Measurements from ENCODE around the gene PKD1L1.
"Not testable (repeated sequence)": the region's sequence is repeated elsewhere in the genome, so short reads cannot be mapped to it uniquely, and the experiment has no call there.

PKD1L1 gene

DNA sequence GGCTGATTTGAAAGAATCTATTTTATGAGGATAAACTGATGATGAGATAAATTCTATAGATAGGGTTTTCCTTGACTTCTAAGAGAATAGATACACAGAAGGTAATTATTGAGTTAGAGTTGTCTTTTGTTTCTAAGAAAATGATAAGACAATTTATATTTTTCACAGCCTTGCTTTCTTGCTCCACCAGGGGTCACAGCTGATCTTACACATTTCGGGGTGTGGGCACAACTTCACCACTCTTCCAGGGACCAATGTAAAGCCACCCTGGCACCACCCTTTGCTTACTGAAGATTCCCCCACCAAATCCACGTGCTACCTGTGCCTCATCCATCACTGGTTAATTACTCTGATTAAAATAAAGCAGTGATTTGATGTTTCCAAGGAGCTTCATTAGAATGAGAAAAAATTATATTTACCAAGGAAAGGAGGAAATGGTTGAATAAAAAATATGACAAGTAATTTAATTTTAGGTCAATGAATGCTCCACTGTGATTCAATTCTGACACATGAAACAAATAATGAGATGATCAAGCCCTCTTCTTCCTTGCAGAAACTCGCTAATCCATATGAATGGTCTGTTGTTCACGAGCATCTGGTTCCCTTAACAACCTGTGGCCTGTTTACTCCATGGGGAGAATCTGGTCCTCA, 189.1 kb downstream of the PKD1L1 start:
- no peak for DNase-seq

DNA sequence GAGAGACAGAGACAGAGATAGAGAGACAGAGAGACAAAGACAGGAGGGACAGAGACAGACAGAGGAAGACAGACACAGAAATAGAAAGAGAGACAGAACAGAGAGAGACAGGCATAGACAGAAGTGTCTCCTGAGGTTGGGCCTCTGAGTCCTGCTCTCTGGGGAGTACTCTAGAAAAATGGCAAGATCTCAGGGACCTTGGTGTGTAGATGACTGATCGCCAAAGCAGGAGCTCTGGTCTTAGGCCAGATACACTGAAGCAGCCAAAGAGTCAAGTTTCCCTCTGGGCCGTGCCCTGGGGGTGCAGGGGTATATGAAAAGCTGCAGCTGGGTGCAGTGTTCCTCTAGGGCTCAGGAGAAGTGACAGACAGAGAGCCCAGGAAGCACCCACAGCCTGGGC, 189.7 kb downstream of the PKD1L1 start:
- DNase-seq: no peak

DNA sequence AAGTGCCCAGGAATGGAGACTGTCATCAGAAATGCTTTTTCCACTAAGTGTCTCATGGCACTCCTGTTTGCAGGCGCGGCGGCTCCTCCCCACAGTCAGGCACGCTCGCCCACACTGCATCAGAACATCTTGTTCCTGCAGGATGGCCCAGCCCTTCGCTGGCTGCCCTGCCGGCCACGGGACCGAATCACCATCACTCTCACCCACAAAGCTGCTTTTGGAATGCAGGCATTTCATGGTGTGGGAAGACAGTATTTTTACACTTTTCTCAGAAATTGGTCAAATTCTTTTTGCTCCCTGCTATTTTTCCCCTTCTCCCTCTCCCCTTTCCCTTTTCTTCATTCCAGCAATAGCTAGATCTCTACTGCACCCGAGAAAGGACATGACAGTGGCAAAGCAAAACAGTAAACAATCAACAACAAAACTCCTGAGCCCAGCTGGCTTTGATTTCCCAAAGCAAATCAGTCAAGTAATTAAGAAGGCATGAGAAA, 190.3 kb downstream of the PKD1L1 start:
- DNase-seq: no peak

DNA sequence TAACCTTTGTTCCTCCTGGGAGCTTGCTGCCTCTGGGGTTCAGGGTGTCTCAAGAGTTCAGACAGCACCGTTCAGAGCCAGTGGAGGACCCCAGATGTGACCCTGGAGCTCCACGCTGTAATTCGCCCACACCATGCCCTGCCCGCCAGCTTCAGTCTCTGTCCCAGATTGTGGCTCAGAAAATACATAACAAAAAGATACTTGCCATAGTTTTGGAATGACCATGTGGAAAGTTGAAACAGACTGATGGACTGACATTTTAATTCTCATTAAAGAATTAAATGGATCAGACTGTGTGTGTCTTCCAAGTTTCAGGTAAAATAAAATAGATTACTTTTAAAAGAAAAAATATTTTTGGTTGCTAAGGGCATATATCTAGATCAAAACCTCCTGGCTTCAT, 191.6 kb downstream of the PKD1L1 start:
- no peak for DNase-seq

DNA sequence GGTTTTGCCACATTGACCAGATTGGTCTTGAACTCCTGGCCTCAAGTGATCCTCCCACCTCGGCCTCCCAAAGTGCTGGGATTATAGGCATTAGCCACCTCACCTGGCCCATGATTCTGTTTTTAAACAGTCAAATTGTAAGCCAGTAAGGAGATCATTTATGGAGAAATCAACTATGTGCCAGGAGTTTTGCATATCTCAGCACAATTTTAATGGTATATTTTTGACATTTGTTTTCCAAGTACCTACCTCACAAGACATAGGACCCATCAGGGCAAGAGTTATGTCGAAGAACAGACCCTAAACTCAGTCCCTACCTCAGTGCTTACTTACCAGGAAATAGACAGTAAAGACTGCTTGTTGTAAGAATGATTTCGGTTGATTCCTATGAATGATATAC, 193.0 kb downstream of the PKD1L1 start:
- DNase-seq: no peak

DNA sequence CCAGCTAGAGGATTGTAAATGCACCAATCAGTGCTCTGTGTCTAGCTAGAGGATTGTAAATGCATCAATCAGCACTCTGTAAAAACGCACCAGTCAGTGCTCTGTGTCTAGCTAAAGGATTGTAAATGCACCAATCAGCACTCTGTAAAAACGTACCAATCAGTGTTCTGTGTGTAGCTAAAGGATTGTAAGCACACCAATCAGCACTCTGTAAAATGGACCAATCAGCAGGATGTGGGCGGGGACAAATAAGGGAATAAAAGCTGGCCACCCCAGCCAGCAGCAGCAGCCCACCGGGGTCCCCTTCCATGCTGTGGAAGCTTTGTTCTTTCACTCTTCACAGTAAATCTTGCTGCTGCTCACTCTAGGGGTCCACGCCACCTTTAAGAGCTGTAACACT, 196.5 kb downstream of the PKD1L1 start:
- DNase-seq: not testable (repeated sequence)

DNA sequence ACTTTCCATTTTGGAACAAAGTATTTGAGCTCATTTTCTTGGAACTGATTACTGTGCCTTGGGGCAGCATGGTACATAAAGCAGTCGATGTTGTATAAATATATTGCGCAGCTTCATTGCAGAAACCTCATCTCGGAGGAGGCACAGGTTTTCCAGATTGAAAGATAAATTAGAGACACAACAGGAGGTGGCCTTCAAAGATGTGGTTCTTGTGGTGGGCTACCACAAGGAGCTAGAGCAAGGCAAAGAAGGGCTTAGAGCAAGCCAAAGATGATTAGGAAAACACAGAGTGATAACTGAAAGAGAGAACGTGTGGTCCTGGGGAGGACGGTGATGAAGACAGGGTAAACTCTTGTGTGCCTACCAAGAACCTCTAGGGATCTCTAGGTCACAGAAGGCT, 197.2 kb downstream of the PKD1L1 start:
- no peak for DNase-seq

DNA sequence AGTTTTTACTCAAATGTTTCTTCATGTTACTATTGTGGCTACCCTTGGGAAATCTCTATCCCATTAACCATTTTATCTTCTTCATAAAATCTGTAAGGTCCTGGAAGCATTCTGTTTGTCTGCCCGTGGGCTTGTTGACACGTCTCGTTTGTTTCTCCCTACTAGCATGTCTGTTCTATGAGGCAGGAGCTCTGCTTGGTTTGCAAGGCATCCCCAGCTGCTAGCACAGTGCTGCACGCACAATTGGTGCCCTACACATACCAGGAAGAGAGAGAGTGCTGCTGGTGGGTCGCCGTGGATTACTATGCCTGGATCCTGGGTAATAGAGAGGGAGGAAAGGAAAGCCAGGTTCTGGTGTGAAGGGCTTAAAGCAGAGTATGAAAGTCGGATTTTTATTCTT, 200.2 kb downstream of the PKD1L1 start:
- no peak for DNase-seq

DNA sequence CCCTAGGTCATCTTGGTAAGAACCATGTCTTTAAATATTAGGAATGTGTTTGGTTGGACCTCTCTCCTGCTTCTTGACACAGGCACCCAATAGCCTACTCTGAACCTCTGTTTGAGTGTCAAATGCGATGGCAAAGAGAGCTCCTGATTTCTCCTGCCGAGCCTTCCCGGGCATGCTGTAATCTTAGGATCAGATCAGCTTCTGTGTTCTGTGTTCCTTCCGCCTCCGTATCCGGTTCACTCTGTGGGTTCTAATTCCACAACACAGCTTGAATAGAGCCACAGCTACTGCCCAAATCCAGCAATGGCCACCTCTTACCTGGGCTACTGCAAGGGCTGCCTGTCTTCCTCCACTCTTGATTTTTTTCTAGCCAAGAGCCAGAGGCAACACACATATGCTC, 201.1 kb downstream of the PKD1L1 start:
- no peak for DNase-seq

DNA sequence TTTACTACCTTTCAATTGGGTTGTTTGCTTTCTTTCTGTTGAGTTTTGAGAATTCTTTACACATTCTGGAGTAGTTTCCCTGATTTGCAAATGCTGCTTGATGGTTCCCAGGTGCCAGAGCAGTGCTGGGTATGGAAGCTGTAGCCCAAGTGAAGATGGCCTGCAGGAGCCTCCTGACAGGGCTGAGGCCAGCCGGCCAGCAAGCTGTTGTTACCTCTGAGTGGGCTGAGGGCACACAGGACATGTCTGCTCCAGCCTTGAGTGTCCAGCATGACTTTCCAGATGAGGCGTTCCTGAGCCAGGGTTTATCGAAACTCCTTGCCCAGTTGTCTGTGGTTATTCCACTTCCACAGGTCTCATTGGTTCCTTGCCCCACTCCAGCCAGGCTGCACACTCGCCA, 201.8 kb downstream of the PKD1L1 start:
- no peak for DNase-seq

DNA sequence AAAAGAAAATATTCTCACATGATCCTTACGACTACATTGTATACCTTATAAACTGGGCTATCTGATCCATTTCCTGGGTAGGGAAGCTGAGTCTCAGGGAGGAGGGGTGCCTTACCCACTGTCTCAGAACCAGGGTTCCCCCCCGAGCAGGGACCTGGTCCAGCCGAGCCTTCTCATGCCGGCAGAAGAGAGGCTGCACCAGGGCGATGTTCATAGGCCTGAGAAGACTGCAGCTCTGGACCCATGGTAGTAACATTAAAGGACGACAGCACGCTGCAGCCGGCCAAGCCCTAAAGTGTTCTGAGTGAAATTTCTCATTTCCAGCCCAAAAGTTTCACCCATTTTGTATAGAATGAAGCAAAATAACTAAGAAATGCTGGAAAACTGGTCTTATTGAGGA, 203.4 kb downstream of the PKD1L1 start:
- no peak for DNase-seq

DNA sequence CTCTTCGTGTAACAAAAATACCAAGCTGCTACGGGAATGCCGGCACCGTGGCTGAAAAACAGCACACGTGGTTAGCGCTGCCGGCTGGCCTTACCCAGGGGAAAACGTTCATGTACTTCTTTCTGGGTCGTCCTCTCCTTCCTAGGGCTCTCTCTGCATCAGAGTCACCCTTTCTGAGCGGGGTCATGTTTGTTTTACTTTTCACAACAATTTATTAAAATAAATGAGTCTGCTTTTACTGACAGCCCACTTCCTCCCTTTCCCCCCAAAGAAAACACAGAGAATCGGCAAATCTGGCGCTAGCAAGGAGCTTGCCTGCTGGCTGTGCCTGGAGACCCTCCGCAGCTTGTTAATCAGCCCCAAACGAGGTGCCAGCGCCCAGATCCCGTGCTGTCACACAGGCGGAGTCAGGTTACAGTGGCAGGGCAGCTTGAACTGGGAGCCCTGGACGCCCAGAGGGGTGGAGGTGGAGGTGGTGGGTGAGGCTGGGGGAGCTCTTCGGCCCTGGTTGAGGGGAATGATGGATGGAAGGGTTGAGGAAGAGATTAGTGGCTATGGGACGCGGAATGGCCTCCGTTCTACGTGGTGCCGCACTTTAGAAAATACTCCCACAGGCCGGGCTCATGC, 204.2 kb downstream of the PKD1L1 start:
- DNase-seq: no peak

DNA sequence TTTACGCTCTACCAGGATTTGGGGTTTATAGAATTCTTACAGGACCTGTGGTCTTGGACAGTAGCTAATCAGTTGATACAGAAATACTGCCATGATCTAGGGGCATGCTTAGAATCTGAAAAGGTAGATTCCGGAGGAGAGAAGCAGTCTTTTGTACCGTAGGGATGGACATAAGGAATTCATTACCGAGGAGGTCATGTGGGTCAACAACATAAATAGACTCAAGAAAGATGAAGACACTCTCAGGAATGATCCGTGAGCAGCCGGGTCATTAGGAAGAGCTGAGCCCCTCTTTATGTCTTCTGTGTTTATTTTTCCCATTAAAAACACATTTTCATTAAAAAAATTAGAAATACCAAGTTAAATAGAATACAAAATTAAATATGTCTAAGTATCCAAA, 206.3 kb downstream of the PKD1L1 start:
- DNase-seq: no peak

DNA sequence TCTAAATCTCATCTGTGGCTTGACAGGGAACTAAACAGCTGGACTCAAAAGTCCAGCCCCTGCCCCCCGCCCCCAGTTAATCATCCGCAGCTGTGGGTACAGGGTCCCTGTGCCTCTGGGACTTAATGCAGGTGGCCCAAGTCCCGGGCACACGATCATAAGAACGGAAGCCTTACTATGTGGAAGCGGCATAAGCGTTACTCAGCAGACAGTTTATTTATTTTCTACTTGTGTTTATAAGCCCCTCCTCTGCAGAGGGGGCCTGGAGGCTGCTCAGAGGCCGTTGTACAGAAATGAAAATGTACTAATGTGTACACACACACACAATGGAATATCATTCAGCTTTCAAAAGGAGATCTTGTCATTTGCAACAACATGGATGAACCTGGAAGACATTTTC, 208.4 kb downstream of the PKD1L1 start:
- no peak for DNase-seq

DNA sequence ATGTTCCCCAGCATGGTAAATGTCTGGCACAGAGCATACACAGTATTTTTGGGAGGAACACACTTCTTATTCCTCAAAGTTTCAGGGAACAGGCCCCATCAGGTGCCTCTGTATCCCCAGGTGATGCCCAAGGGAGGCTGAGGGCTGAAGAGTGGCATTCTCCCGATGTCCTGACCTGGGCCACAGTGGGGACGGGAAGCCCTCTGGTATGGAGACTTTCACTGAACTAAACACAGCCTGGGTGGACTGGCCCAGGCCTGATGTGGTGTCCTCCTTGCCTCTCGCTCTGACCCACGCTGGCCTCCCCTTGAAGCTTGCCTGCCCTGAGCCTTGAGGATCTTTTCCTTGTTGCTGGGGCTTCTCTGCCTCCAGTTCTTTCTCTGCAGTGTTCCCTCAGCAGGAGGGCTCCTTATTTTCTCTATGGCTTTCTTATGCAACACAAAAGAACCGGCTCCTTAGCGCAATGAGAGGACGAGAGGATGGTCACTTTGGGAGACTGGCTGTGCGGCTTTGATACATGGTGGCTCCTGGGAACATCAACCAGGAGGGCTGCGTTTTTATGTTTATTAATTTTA, 208.9 kb downstream of the PKD1L1 start:
- DNase-seq: no peak

DNA sequence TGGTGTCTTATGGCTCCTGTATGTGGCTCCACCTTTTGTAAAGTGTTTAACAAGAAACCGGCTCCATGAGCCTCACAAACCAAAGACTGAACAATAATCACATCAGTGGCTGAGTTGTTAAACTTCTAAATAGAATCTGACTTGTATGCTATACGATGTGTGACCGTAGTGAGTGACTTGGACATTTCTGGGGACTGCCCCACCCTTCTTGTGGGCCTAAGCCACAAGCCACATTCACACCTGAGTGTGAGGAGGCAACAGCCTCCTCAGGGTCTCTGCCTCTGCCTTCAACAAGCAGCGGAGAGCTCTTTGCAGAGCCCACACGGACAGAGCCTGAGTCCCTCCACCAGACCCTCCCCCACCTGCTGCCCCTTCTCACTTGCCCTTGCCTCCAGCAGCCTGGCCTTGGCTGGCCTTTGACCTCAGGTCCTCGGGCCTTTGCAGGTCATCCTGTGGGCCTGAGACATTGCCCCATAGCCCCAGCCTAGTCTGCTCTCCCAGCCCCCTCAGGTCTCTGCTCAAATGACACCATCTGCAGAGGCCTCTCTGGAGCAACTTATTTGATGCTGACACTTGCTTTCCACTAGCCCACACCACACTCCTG, 209.6 kb downstream of the PKD1L1 start:
- no peak for DNase-seq

DNA sequence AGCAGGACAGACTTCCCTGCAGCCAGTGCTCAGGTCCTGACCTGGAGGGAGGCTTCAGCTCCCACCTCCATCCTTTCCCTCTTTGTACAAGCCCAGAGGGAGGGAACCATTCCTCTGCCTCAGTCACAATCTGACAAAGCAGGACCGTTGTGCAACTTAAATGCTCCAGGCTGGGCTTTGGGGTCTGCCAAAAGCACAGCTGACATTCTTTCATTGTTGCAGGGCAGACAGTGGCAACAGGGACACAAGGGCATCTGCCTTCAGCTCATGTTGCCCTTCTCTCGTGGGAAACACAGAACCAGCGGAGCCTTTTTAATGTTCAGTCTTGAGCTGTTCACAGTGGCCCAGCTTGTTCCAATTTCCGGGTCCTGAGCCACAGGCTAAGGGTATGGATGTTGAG, 210.7 kb downstream of the PKD1L1 start:
- DNase-seq: no peak

DNA sequence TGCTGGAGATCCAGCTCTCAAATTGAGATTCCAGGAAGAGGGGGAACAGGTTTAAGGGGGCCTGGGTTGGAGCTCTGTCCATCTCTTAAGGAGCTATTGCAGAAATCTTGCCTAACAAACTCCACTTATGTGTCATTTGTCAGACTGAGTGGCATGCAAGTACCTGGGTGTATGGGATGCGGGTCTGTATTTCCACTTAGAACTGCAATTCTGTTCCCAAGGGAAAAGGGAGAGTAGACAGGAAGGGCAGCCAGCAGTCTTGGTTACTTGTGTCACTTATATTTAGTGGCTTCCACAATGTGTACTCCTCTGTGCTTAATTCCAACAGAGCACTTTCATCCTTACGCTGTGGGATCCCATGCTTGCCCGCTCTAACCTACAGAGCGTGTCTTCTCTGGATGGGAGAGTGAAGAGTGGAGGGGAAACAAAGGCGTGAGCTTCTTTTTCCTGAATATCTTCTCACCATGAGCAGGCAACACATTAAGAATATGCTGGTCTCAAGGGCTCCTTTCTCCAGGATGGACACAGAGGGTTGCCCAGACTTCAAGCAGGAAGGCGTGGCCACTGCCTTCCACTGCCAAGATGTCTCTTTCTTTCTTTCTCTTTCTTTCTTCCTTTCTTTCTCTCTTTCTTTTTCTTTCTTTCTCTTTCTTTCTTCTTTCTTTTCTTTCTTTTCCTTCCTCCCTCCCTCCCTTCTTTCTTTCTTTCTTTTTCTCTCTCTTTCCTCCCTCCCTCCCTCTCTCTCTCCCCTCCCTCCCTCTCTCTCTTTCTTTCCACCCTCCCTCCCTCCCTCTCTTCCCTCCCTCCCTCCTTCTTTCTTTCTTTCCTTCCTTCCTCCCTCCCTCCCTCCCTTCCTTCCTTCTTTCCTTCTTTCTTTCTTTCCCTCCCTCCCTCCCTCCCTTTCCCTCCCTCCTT, 212.6 kb downstream of the PKD1L1 start:
- no peak for DNase-seq

DNA sequence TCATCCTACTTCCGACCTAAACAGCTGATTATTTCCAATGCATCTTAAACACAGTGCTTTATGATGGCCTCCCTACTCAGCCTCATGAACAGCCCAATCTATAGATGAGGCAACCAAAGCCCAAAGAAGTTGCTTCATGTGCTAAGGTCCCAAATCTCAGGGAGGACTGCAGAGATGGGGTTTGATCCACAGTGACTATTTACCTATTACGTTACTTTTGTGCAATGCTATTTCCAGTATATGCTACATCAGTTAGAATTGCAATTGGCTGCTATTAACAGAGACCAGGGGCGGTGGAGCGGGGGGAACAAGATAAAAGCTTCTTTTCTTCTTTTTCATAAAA, 213.3 kb downstream of the PKD1L1 start:
- no peak for DNase-seq

DNA sequence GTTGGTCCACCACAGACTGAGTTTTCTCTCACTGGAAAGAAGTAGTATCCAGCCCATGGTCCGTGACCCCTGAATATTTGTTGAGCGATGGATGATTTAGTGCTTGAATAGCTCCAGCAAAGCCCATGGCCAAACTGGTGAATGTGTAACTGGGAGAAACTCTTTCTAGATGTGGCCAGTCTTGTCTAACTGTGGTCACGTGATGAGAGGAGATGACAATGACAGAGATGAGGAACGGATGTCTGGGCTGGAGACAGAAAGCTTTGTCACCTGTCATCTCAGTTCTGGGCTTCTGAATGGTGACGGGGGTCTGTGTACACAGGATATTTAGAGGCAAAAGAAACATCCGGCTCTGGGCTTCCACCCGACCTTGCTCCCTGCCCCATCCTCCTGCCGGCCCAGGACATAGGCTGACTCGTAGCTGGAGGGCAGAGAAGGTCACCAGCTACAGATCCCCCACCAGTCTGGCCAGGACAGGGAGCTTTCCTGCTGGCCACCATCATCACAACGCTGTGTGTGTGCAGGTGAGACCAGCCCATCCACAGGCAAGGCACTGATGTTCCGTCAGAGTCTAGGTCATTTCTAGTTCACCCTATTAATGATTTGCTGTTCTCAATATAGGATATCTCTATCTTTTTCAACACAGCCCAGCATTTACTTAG, 213.8 kb downstream of the PKD1L1 start:
- DNase-seq: no peak

DNA sequence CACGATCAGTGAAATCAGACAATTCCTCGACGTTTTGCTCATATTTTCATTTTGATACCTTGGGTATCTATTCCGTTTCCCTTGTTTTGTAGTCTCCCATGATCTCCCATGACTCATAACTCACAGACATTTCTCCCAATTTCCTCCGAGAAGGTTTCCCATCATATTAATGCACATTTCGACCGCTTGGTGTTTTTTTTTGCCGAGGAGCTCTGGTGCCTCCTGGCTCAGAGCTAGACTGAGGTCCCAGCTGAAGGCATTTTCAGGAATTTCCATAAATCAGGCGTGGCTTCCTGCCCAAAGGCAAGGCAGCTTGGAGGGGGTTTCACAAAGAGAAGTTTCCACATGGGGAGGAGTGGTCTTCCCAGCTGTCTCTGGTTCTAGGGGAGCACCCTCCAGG, 218.1 kb downstream of the PKD1L1 start:
- DNase-seq: no peak

DNA sequence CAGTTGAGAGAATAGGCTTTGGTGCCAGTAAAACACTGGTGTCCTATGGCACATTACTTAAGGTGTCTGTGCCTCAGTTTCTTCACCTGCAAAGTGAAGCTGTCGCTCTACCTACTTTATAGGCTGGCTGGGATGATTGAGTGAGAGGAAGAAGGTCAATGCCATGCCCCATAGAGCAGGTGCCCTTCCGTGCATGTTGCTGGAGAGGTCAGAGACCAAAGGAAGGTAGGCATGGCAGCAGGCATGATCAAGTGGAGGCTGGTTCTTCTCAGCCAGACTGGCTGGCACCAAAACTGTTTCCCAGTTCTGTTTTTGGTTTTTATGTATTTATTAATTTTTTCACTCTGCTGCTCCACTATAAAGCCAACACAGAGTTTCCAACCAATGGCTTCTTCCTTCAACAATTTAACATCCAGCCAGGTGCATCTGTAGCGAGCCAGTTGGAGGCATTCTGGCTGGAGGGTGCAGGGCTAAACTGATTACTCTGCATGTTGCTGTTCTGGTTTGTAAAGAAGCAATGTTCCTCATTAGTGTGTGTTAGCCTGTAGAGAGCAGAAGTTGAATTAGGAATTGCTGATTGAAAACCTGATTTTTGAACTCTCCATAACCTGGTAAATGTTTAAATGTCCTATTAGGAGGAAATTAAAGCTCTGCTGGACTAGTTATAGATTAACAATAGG, 222.1 kb downstream of the PKD1L1 start:
- no peak for DNase-seq
